ENCODE data around the gene PRDM4.

Gene PRDM4

GRCh38 chr12:107685360-107686248 is 75.3 kb downstream of the PRDM4 start, which contains the start of gene PWP1:
PWP1 (plus strand) TSS chr12:107685799; CDS start chr12:107685900, 101 bp downstream.
- peak; percentile 94 for DNase-seq

GRCh38 chr12:107684990-107685359 is 76.0 kb downstream of the PRDM4 start:
- no peak for DNase-seq

GRCh38 chr12:107684029-107684795 is 76.7 kb downstream of the PRDM4 start:
- DNase-seq, result no peak

Data from activated CD4-positive, alpha-beta T cell treated with anti-CD3 and anti-CD28 coated beads for 1 hour (primary cell).